B cell (primary cell): ENCODE measurements around the gene TAF4. TPM values are rescaled to one million over a fixed set of nuclear protein-coding genes. Genes with fewer than 3 reads are reported as not detected.

ENCODE experiments used
- ATAC-seq: fragments of 200-7000 bp; cut with Tn5 transposase; one replicate; pipeline ENCODE4 v1.10.0; 2021; ENCODE audit warnings: low read depth, mild to moderate bottlenecking, moderate number of reproducible peaks, moderate library complexity
- CTCF ChIA-PET: fragments of 350-600 bp; sonication (Branson Sonifier 250); formaldehyde crosslinking; loops from one replicate; lab custom pipeline; 2021; ENCODE audit warnings: antibody characterized with exemption, inconsistent platforms; lab: Charles Lee
- POLR2A ChIA-PET: fragments of 350-600 bp; sonication (Branson Sonifier 250); formaldehyde crosslinking; loops from one replicate; lab custom pipeline; 2021; ENCODE audit warnings: antibody characterized with exemption; lab: Charles Lee
- DNase-seq: peaks from one replicate; pipeline ENCODE4 v3.0.0; 2013
- H2AFZ ChIP-seq: 2 replicates; pipeline ENCODE4 v1.6.1; 2012; ENCODE audit warnings: mild to moderate bottlenecking, low read depth, low read length; ENCODE audit not compliant: insufficient read depth, poor library complexity, severe bottlenecking
- H3K27ac ChIP-seq, 2 donors: 1 replicate in 1 of 2; 2 replicates in 1 of 2; pipeline ENCODE4 v1.5.1; 2012 to 2013; ENCODE audit warnings: low read length in 2 of 2, mild to moderate bottlenecking in 2 of 2, moderate library complexity in 1 of 2
- H3K27me3 ChIP-seq, 4 experiments: fragments of 200-600 bp in 1 of 4; sonication (generic) in 1 of 4; replicated peaks in 1 of 4; 1 replicate in 2 of 4; 2 replicates in 2 of 4; pipeline versions ENCODE4 v1.6.1 to v1.7.0; 2013 to 2016; ENCODE audit warnings: low read length in 3 of 4, mild to moderate bottlenecking in 2 of 4, mixed read lengths in 1 of 4, moderate library complexity in 1 of 4; ENCODE audit not compliant: insufficient read depth in 4 of 4, control insufficient read depth in 3 of 4; ENCODE audit errors: control extremely low read depth in 1 of 4
- H3K36me3 ChIP-seq, 2 experiments: replicated peaks in 1 of 2; 1 replicate in 1 of 2; 2 replicates in 1 of 2; pipeline versions ENCODE4 v1.6.1 to v1.7.1; 2013; ENCODE audit warnings: low read length in 1 of 2; ENCODE audit not compliant: insufficient read depth in 2 of 2, control insufficient read depth in 1 of 2; ENCODE audit errors: control extremely low read depth in 1 of 2, extremely low read depth in 1 of 2
- H3K4me1 ChIP-seq, 2 donors: fragments of 200-600 bp in 1 of 2; sonication (generic) in 1 of 2; 1 replicate in 1 of 2; 2 replicates in 1 of 2; pipeline versions ENCODE4 v1.5.1 to v1.6.1; 2013 to 2017; ENCODE audit warnings: low read length in 2 of 2; ENCODE audit not compliant: control insufficient read depth in 2 of 2, insufficient read depth in 2 of 2
- H3K4me2 ChIP-seq: replicated peaks from 2 replicates; pipeline ENCODE3; 2012; ENCODE audit warnings: mild to moderate bottlenecking, low read depth, low read length; ENCODE audit not compliant: poor library complexity, severe bottlenecking
- H3K4me3 ChIP-seq, 5 experiments: fragments of 200-600 bp in 1 of 5; sonication (generic) in 1 of 5; 1 replicate in 3 of 5; 2 replicates in 2 of 5; pipeline versions ENCODE4 v1.5.1 to v1.7.0; 2011 to 2016; ENCODE audit warnings: low read length in 4 of 5, mild to moderate bottlenecking in 4 of 5, low read depth in 2 of 5, control low read depth in 1 of 5, moderate library complexity in 1 of 5; ENCODE audit not compliant: insufficient read depth in 1 of 5; ENCODE audit errors: control extremely low read depth in 1 of 5, extremely low read depth in 1 of 5
- H3K79me2 ChIP-seq: fragments of 200-600 bp; sonication (generic); one replicate; pipeline ENCODE4 v1.6.0; 2016; ENCODE audit warnings: low read length; ENCODE audit not compliant: control insufficient read depth, insufficient read depth
- H3K9ac ChIP-seq: fragments of 200-600 bp; sonication (generic); 2 replicates; pipeline ENCODE4 v1.6.1; 2017; ENCODE audit warnings: mild to moderate bottlenecking, low read length, moderate library complexity
- H3K9me3 ChIP-seq, 3 donors: one replicate each; pipeline versions ENCODE4 v1.6.1 to v1.7.1; 2013; ENCODE audit warnings: low read length in 2 of 3; ENCODE audit not compliant: control insufficient read depth in 2 of 3, insufficient read depth in 1 of 3; ENCODE audit errors: control extremely low read depth in 1 of 3
- H4K20me1 ChIP-seq: 2 replicates; pipeline ENCODE4 v1.6.0; 2012; ENCODE audit warnings: mild to moderate bottlenecking, low read length; ENCODE audit not compliant: insufficient read depth, control insufficient read depth, poor library complexity, severe bottlenecking
- H3K27ac Mint-ChIP-seq: one replicate; pipeline ENCODE4 v1.8.0; 2021; ENCODE audit warnings: mixed read lengths
- H3K27me3 Mint-ChIP-seq: one replicate; pipeline ENCODE4 v1.8.0; 2021; ENCODE audit warnings: mixed read lengths
- H3K4me1 Mint-ChIP-seq: one replicate; pipeline ENCODE4 v1.8.0; 2021; ENCODE audit warnings: mixed read lengths
- H3K4me3 Mint-ChIP-seq: one replicate; pipeline ENCODE4 v1.8.0; 2021; ENCODE audit warnings: mixed read lengths
- H3K9me3 Mint-ChIP-seq: one replicate; pipeline ENCODE4 v1.8.0; 2022; ENCODE audit warnings: mixed read lengths; ENCODE audit not compliant: insufficient read depth
- EZH2 ChIP-seq: IDR thresholded peaks from 2 replicates; pipeline ENCODE4 v1.6.1; 2012; ENCODE audit warnings: borderline replicate concordance, low read depth, mild to moderate bottlenecking, moderate library complexity, low read length; ENCODE audit not compliant: insufficient read depth, poor library complexity, severe bottlenecking
- WGBS: methylation state at CpG from one replicate; pipeline ENCODE4 v1.1.5; 2013; ENCODE audit warnings: missing lambda C conversion rate; ENCODE audit not compliant: insufficient coverage; 5-methylcytosine and 5-hydroxymethylcytosine counted together
- intact Hi-C: fragments of 100-400 bp; cut with micrococcal nuclease; formaldehyde crosslinking; loops from one replicate; pipeline ENCODE4 v1.10.0; 2022
- polyA plus RNA-seq: library from polyadenylated mRNA; depleted of rRNA; stranded (reverse); fragments of >200 nt; gene quantifications from 2 replicates; pipeline ENCODE4 v1.2.3, GENCODE V29; 2012
- total RNA-seq, 2 donors: library from RNA; stranded (reverse); fragments of 120-200 nt in 1 of 2; gene quantifications; 1 replicate in 1 of 2; 2 replicates in 1 of 2; pipeline versions ENCODE4 v1.2.3 to v1.2.4, GENCODE V29; 2013 to 2022
- TF ChIP-seq, protein P1 (sequence below): fragments of 200-600 bp; IDR thresholded peaks from one replicate; pipeline ENCODE4 v1.8.0; 2022; ENCODE audit warnings: antibody characterized with exemption, mild to moderate bottlenecking

TAF4 gene
- total and polyA plus RNA-seq, 2 donors (not counting 1 experiment from before 2014, with no cell fraction given): 13.9 to 39.5 TPM

DNA sequence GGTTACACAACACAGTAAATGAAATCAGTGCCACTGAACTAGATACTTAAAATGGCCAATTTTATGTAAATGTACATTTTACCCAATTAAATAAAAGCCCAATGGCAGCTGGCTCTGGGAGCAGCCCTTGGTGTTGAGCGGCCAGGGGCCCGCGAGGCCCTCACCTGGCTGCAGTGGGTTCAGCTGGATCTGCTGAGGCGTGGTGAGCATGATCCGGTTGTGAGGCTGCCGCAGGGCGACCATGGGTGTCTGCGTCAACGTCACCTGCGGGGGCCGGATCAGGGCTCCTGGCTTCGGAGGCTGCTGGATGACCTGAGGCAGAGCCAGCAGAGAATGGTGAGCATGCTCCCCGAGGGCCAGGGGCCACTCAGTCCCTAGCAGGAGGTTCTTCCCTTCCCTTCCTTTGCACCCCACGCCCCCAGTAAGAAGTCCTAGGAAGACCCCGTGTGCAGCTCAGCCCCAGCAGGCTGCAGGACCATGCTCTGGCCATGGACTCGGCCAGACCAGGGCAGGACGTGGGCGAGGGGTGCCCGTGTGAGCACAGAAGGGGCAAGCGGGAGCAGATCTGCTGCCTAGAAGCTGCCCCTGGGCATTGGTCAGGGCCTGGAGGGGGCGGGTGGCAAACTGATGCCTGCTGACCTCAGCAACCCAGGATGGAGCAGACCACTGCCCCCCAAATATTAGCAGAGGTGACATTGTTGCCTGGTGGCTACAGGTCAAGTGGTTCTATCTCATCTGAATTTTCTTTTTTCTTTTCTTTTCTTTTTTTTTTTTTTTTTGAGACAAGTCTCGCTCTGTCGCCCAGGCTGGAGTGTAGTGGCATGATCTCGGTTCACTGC is 61.9 kb downstream of the TAF4 start:
- ATAC-seq (no peak), DNase-seq (no peak)
- H3K27me3 Mint-ChIP-seq: no peaks in the 10 kb centered on the region
- H4K20me1 ChIP-seq: no peaks in the 10 kb centered on the region
- H3K36me3 ChIP-seq: peaks cover 2 to 84% of the 10 kb centered on the region in 2 experiments
- TF ChIP-seq, protein P1, sequence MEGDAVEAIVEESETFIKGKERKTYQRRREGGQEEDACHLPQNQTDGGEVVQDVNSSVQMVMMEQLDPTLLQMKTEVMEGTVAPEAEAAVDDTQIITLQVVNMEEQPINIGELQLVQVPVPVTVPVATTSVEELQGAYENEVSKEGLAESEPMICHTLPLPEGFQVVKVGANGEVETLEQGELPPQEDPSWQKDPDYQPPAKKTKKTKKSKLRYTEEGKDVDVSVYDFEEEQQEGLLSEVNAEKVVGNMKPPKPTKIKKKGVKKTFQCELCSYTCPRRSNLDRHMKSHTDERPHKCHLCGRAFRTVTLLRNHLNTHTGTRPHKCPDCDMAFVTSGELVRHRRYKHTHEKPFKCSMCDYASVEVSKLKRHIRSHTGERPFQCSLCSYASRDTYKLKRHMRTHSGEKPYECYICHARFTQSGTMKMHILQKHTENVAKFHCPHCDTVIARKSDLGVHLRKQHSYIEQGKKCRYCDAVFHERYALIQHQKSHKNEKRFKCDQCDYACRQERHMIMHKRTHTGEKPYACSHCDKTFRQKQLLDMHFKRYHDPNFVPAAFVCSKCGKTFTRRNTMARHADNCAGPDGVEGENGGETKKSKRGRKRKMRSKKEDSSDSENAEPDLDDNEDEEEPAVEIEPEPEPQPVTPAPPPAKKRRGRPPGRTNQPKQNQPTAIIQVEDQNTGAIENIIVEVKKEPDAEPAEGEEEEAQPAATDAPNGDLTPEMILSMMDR: no peak
- TF ChIP-seq EZH2: no peak
- no peak overlapping the region for H3K27ac ChIP-seq
- H3K4me3 Mint-ChIP-seq: no peak overlapping the region
- CTCF ChIA-PET: interaction anchor here (0.7 to 1.0 kb wide), 3 partner anchors 10 to 131 kb away, joined by 3 to 4 read pairs (median 3); no protein-coding TSS in a partner anchor
- H3K9me3 Mint-ChIP-seq: no peaks in the 10 kb centered on the region
- intact Hi-C loops: no loop called here
- no peak overlapping the region for H3K4me2 ChIP-seq
- POLR2A ChIA-PET: no interaction called here
- 97% methylated on average over 22 of the region's 24 CpGs for WGBS
- H3K4me1 Mint-ChIP-seq: no peaks in the 10 kb centered on the region
- no peak overlapping the region for H3K4me3 ChIP-seq
- H3K79me2 ChIP-seq: peaks cover 9% of the 10 kb centered on the region
- no peak overlapping the region for H2AFZ ChIP-seq
- no peak overlapping the region for H3K27ac Mint-ChIP-seq
- no peaks in the 10 kb centered on the region for H3K4me1 ChIP-seq
- H3K27me3 ChIP-seq: no peaks in the 10 kb centered on the region
- no peak overlapping the region for H3K9ac ChIP-seq
- H3K9me3 ChIP-seq: no peaks in the 10 kb centered on the region

DNA sequence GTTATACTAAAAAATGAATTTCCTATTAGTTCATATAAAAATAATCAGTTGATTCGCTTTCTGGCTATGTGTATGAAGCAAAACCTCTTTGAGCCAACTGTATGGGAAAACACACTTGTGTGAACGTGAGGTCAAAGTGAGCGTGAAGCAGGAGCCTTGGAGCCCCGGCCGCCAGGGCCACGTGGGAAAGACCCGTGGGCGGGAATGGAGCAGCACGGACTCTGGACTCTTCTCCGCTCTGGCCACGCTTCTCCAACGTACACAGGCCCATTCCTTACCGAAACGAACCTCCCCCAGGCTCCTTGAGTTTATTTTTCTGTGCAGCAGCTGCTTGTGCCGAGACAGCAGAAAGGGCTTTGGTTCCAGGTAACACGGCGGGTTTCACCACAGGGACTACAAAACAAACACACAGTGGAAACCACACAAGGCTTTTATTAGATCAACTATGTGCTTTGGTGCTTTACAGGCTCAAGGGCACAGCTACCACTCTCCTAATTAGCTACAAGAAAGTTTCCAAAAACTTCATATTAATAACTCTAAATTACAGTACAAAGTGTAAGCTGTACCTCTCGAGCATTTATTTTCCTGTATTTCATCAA is 62.7 kb downstream of the TAF4 start:
- peaks cover 0 to 4% of the 10 kb centered on the region in 2 donors for H3K4me1 ChIP-seq
- no peaks in the 10 kb centered on the region for H3K27me3 Mint-ChIP-seq
- peaks cover 2% of the 10 kb centered on the region for H3K4me1 Mint-ChIP-seq
- 94% methylated on average over 16 of the region's 18 CpGs for WGBS
- H3K9me3 Mint-ChIP-seq: no peaks in the 10 kb centered on the region
- no peak overlapping the region for H3K27ac Mint-ChIP-seq
- intact Hi-C loops: no loop called here
- H3K4me3 Mint-ChIP-seq: no peak overlapping the region
- POLR2A ChIA-PET: no interaction called here
- no peak overlapping the region for H3K27ac ChIP-seq
- H4K20me1 ChIP-seq: no peaks in the 10 kb centered on the region
- H3K36me3 ChIP-seq: peaks cover 3 to 82% of the 10 kb centered on the region in 2 experiments
- peaks cover 6% of the 10 kb centered on the region for H3K79me2 ChIP-seq
- no peak overlapping the region for H3K9ac ChIP-seq
- TF ChIP-seq, protein P1: no peak
- no peak for TF ChIP-seq EZH2
- ATAC-seq (no peak), DNase-seq (no peak)
- CTCF ChIA-PET: interaction anchor here (1.8 kb wide), 1 partner anchor 8 kb away, joined by 6 read pairs; no protein-coding TSS in a partner anchor
- H3K4me3 ChIP-seq: no peak overlapping the region
- H2AFZ ChIP-seq: no peak overlapping the region
- no peaks in the 10 kb centered on the region for H3K27me3 ChIP-seq
- H3K9me3 ChIP-seq: no peaks in the 10 kb centered on the region
- H3K4me2 ChIP-seq: no peak overlapping the region
